Smooth muscle cell (in vitro differentiated cells): Measurements from ENCODE around the gene TP53BP2. TPM values are rescaled to one million over a fixed set of nuclear protein-coding genes. Genes with fewer than 3 reads are reported as not detected.

ENCODE experiments used
- DNase-seq: peaks from one replicate; lab custom pipeline; 2025; ENCODE audit not compliant: unreplicated experiment; lab: John Stamatoyannopoulos, UW
- H2AFZ ChIP-seq: fragments of 200-600 bp; sonication (generic); 2 replicates; pipeline ENCODE4 v1.6.0; 2016; ENCODE audit warnings: antibody characterized with exemption, low read depth, mild to moderate bottlenecking
- H3F3A ChIP-seq: fragments of 200-600 bp; sonication (generic); 2 replicates; pipeline ENCODE4 v1.6.0; 2017; ENCODE audit warnings: antibody characterized with exemption, low read depth
- H3K27ac ChIP-seq: fragments of 200-600 bp; sonication (generic); 2 replicates; pipeline ENCODE4 v1.5.1; 2016; ENCODE audit warnings: low read depth, mild to moderate bottlenecking
- H3K27me3 ChIP-seq: fragments of 200-600 bp; sonication (generic); 2 replicates; pipeline ENCODE4 v1.6.1; 2016; ENCODE audit warnings: low read depth, mild to moderate bottlenecking
- H3K36me3 ChIP-seq: fragments of 200-600 bp; sonication (generic); 2 replicates; pipeline ENCODE4 v1.5.1; 2016; ENCODE audit warnings: low read depth
- H3K4me1 ChIP-seq: fragments of 200-600 bp; sonication (generic); 2 replicates; pipeline ENCODE4 v1.5.1; 2016; ENCODE audit warnings: low read depth
- H3K4me2 ChIP-seq: fragments of 200-600 bp; sonication (generic); 2 replicates; pipeline ENCODE4 v1.6.0; 2016; ENCODE audit warnings: mild to moderate bottlenecking
- H3K4me3 ChIP-seq: fragments of 200-600 bp; sonication (generic); 2 replicates; pipeline ENCODE4 v1.5.1; 2016; ENCODE audit warnings: mild to moderate bottlenecking
- H3K79me2 ChIP-seq: fragments of 200-600 bp; sonication (generic); 2 replicates; pipeline ENCODE4 v1.6.0; 2016; ENCODE audit warnings: low read depth, mild to moderate bottlenecking
- H3K9ac ChIP-seq: fragments of 200-600 bp; sonication (generic); 2 replicates; pipeline ENCODE4 v1.6.0; 2016; ENCODE audit warnings: low read depth
- H3K9me3 ChIP-seq: fragments of 200-600 bp; sonication (generic); replicated peaks from 2 replicates; pipeline ENCODE4 v1.5.1; 2016; ENCODE audit warnings: low read depth
- H4K20me1 ChIP-seq: fragments of 200-600 bp; sonication (generic); 2 replicates; pipeline ENCODE4 v1.6.0; 2016; ENCODE audit warnings: low read depth
- WGBS: methylation state at CpG from one replicate; pipeline ENCODE4 v1.1.7; 2016; ENCODE audit warnings: low lambda C conversion rate; 5-methylcytosine and 5-hydroxymethylcytosine counted together
- polyA plus RNA-seq: library from polyadenylated mRNA; unstranded; fragments of >200 nt; fragmentation: Nextera tagmentation; extraction: Ambion mirVana; gene quantifications from 2 replicates; pipeline ENCODE4 v1.2.1, GENCODE V29; 2016
- total RNA-seq: library from RNA; depleted of rRNA; stranded (reverse); fragments of >200 nt; gene quantifications from 2 replicates; pipeline ENCODE4 v1.2.3, GENCODE V29; 2014
- TF ChIP-seq, protein P1 (sequence below): fragments of 200-600 bp; sonication (generic); IDR thresholded peaks from 2 replicates; pipeline ENCODE4 v1.5.1; 2017; ENCODE audit warnings: borderline replicate concordance, mild to moderate bottlenecking, antibody characterized with exemption; ENCODE audit not compliant: insufficient read depth, poor library complexity, severe bottlenecking

Gene TP53BP2
- total and polyA plus RNA-seq, 2 experiments from 2014 or later = 11.8 to 30.8 TPM

DNA sequence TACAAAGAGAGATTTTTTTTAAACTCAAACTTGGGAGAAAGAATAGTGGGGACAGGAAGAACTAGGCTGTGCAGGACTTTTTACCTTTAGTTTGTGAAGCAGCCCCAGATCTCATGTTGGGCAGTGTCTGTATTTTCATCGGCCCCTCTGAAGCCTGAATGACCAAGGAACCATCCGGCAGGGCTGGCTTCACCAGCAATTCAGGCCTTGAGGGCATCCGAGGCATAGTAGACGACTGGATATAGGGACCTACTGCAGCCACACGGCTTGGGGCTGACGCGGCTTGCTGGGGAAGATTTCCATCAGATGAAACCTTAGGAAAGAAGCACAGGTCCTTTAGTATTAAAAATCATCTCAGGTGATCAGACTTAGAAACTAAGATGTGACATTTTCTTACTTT, 43.7 kb downstream of the TP53BP2 start:
- H4K20me1 ChIP-seq = no peaks in the 10 kb centered on the region
- no peak overlapping the region for H3K4me2 ChIP-seq
- WGBS = 95% methylated on average over 7 of the region's 7 CpGs
- no peak overlapping the region for H3K4me3 ChIP-seq
- H3K36me3 ChIP-seq = peaks cover 38% of the 10 kb centered on the region
- no peaks in the 10 kb centered on the region for H3K27me3 ChIP-seq
- H2AFZ ChIP-seq = no peak overlapping the region
- no peaks in the 10 kb centered on the region for H3F3A ChIP-seq
- DNase-seq = no peak
- H3K27ac ChIP-seq = no peak overlapping the region
- no peaks in the 10 kb centered on the region for H3K79me2 ChIP-seq
- no peaks in the 10 kb centered on the region for H3K4me1 ChIP-seq
- no peaks in the 10 kb centered on the region for H3K9me3 ChIP-seq
- no peak overlapping the region for H3K9ac ChIP-seq
- TF ChIP-seq, protein P1, sequence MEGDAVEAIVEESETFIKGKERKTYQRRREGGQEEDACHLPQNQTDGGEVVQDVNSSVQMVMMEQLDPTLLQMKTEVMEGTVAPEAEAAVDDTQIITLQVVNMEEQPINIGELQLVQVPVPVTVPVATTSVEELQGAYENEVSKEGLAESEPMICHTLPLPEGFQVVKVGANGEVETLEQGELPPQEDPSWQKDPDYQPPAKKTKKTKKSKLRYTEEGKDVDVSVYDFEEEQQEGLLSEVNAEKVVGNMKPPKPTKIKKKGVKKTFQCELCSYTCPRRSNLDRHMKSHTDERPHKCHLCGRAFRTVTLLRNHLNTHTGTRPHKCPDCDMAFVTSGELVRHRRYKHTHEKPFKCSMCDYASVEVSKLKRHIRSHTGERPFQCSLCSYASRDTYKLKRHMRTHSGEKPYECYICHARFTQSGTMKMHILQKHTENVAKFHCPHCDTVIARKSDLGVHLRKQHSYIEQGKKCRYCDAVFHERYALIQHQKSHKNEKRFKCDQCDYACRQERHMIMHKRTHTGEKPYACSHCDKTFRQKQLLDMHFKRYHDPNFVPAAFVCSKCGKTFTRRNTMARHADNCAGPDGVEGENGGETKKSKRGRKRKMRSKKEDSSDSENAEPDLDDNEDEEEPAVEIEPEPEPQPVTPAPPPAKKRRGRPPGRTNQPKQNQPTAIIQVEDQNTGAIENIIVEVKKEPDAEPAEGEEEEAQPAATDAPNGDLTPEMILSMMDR = no peak

DNA sequence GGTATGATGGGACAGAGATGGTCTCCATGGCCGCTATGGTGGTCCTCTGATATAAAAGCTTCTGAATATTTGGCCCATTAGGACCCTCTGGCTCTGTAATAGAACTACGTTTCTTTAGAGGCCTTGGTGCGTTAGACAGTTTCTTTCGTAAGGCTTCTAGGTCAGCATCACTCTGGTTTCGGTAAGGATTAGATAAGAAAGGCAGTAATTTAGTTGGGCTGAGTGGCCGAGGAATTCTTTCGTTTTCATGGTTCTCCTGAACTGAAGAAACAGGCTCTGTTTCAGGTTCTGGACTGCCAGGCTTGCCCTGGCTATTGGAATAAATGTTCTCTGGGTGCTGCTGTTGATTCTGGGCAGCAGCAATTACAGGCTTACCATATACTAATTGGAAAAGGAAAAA, 49.5 kb downstream of the TP53BP2 start:
- no peaks in the 10 kb centered on the region for H3K9me3 ChIP-seq
- no peak overlapping the region for H3K9ac ChIP-seq
- TF ChIP-seq, protein P1 = no peak
- no peaks in the 10 kb centered on the region for H3K27me3 ChIP-seq
- H3K27ac ChIP-seq = no peak overlapping the region
- H3K4me2 ChIP-seq = no peak overlapping the region
- H3K4me1 ChIP-seq = no peaks in the 10 kb centered on the region
- H3F3A ChIP-seq = no peaks in the 10 kb centered on the region
- DNase-seq = no peak
- no peak overlapping the region for H3K4me3 ChIP-seq
- no peaks in the 10 kb centered on the region for H4K20me1 ChIP-seq
- no peak overlapping the region for H2AFZ ChIP-seq
- no peaks in the 10 kb centered on the region for H3K79me2 ChIP-seq
- WGBS = 89% methylated on average over 7 of the region's 7 CpGs
- peaks cover 27% of the 10 kb centered on the region for H3K36me3 ChIP-seq

DNA sequence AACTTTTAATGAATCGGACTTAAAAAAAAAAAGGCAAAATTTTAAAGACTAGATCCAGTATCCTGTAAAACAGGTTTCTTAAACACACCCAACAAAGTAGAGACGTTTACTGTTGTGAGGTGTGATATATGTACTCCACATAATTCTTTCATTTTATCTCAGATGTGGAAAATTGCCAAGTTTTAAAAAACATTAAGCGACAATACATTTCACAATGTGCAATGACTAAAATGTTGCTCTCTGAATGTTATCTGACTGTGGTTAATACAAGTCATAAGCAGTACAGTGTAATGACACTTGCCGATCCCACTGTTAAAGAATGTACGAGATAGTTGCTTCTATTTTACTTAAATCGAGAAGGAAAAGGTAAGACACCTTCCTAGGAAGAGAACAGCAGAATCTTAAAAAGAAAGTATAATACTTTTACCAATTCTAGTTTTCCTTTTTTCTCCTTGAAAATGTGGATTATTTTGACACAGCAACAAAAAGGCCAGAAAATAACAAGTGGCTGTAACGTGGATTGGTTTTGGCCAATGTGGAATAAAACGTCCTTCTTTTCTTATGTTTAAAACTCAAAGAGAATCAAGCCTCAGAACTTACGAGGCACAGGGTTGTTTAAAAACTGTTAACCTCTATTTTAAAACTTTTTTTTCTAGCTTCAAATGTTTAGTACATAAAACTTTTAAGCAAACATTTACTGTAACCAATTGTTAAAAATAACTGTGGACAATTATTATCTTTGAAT, 51.4 kb downstream of the TP53BP2 start:
- no peaks in the 10 kb centered on the region for H4K20me1 ChIP-seq
- peaks cover 16% of the 10 kb centered on the region for H3K36me3 ChIP-seq
- no peak overlapping the region for H3K27ac ChIP-seq
- no peaks in the 10 kb centered on the region for H3F3A ChIP-seq
- DNase-seq = no peak
- no peak overlapping the region for H3K4me2 ChIP-seq
- WGBS = 90% methylated on average over 9 of the region's 9 CpGs
- no peaks in the 10 kb centered on the region for H3K79me2 ChIP-seq
- no peaks in the 10 kb centered on the region for H3K27me3 ChIP-seq
- H3K9me3 ChIP-seq = no peaks in the 10 kb centered on the region
- no peak overlapping the region for H2AFZ ChIP-seq
- H3K9ac ChIP-seq = no peak overlapping the region
- TF ChIP-seq, protein P1 = no peak
- H3K4me3 ChIP-seq = peak overlapping the region; percentile 9
- H3K4me1 ChIP-seq = no peaks in the 10 kb centered on the region

DNA sequence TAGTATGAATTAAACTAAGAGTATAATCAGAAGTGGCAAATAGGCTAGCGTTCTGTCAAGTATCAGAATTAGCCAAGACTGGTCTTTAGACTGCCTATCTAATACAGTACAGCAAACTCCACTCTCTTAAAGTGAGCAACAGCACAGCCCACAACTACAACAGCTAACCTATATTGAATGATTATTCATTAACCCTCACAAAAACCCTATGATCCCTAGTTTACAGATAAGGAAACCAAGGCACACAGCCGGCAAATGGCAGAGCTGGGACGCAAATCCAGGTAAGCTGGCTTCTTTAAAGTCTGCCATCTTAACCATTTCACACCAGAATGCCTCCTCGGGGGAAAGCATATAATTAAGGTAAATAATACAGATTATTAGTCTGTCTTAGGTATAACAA, 52.0 kb downstream of the TP53BP2 start:
- TF ChIP-seq, protein P1 = no peak
- 87% methylated on average over 4 of the region's 4 CpGs for WGBS
- H3K27me3 ChIP-seq = no peaks in the 10 kb centered on the region
- H2AFZ ChIP-seq = no peak overlapping the region
- H3K4me2 ChIP-seq = no peak overlapping the region
- peaks cover 13% of the 10 kb centered on the region for H3K36me3 ChIP-seq
- peak overlapping the region; percentile 9 for H3K4me3 ChIP-seq
- H3K27ac ChIP-seq = no peak overlapping the region
- no peaks in the 10 kb centered on the region for H3K79me2 ChIP-seq
- no peaks in the 10 kb centered on the region for H3F3A ChIP-seq
- no peaks in the 10 kb centered on the region for H3K9me3 ChIP-seq
- H4K20me1 ChIP-seq = no peaks in the 10 kb centered on the region
- no peaks in the 10 kb centered on the region for H3K4me1 ChIP-seq
- H3K9ac ChIP-seq = no peak overlapping the region
- no peak for DNase-seq
